Hematopoietic multipotent progenitor cell treated with erythropoietin and hydrocortisone succinate and interleukin-3 and kit ligand, for 8 days (in vitro differentiated cells): Measurements from ENCODE around the gene RASAL1.

Source experiments
- DNase-seq: peaks from one replicate; pipeline ENCODE4 v3.0.0-alpha.2; 2015

The RASAL1 gene

DNA sequence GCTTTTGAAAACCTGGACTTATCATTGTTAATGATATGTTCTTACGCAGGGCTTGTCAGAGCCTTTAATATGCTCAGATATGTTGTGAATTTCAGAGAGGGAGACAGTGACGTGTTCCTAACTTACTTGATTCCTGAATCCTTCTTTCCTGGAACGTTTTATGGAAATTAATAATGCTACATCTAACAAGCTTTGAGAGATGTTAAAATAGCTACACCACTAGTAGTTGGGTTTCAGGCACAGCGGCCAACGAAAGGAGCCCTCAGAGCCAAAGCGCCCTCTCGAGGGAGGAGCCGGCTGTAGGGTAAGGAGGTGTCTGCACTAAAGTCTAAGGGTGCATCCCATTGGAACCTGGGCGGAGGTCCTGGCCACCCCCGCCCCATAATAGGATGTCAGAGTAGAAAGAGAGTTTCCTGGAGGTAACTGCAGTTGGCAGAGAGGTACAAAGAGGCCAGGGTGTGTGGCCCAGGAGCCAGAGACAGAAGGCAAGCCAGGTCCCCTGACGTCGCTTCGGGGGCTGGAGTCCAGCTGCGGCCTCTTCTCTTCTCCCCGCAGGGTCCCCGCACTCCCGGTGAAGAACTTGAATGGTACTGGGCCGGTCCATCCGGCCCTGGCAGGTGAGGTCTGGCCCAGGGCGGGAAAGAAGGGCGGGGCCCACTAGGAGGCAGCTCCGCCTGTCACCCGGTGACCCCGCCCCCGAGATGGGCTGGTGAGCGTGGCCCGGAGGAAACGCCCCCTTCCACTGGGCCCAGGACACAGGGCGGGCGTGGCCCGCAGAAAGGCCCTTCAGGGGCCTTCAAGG is 42.8 kb downstream of the RASAL1 start:
- peak; percentile 32 for DNase-seq

GRCh38 chr12:113091506-113091905 is 44.1 kb downstream of the RASAL1 start:
- DNase-seq, result no peak

- DNase-seq, result no peak
These were observed 44.8 kb downstream of the RASAL1 start for GRCh38 chr12:113090740-113091139.

DNA sequence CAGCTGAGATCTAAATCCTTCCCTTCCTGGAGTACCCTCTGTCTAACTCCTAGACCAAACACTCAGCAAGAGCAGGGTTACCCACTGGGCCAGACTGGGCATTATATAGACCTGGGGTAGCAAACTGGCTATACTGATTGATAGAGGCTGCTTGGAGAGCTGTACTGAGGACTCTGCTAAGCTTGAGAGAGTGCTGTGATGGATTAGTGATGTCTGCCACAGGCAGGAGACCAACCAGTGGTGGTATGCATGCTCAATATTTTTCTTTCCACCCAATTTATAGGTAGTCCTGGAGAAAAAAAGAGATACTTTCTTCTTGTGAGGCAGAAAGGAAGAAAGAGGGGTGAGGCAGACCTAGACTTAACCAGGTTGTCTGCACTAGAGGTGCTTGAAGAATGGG is 45.7 kb downstream of the RASAL1 start:
- DNase-seq, result no peak

DNA sequence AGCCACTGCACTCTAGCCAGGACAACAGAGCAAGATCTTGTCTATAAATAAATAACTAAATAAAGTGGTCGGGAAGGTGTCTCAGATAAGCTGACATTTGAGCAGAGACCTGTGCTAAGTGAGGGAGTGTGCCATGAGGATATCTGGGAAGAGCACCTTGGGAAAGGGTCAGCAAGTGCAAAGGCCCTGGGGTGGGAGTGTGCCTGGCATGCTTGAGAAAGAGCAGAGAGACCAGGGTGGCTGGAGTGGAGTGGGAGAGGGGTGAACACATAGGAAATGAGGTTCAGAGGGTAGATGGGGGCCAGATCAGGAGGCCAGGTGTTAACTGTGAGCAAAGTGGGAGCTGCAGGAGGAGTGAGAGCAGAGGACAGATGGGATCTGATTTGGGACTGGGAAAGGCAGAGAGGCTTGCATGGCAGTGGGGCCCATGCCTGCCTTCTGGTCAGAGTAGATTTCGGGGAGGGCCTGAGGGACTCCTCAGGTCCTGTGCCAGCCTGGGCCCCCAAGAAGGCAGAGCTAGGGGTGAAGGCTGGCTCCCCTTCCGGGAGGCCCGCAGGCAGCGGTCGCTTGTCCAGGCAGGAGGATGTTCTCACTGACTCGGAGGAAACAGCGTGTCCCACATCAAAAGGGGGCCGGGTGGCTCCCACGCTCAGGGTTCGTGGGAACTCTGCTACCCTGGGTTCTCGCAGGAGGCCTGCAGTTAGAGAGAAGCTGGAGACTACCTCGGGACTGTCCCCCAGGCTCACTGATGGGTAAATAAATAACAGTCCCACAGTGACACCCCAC is 46.4 kb downstream of the RASAL1 start:
- DNase-seq, result no peak

DNA sequence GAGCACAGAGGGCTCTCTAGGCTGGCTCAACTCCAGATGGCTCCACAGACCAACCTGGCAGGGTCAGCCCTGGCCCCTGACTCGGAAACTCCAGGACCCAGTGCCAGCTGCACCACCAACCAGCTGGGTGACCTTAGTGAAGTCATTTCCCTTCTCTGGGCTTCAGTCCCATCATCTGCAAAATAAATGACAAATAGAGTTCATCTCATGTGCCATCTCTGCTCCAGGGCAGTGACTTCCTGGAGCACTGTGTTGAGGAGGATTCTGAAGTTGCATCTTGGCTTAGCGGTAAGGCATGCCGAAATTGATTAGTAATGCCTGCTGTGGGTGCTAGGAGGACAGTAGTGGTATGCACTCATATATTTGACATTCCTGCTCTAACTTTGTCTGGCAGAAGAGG is 47.5 kb downstream of the RASAL1 start:
- no peak for DNase-seq

DNA sequence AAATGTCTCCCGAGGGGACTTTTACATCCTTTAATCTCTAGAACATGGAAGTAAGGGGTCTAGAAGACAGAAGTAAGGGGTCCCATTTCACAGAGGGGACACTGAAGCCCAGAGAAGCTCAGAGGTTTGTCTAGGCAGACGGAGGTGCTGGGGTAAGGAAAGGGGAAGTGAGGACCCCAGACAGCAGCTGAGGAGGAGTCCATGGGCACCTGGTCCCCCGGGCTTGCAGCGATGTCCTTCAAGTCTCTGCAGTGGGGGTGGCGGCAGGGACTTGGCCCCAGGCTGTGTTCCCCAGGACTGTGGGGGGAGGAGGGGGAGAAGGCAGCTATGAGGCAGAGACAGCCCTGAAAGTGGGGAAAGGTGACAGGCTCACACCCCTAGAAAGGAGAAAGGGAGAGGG is 48.4 kb downstream of the RASAL1 start:
- no peak for DNase-seq

DNA sequence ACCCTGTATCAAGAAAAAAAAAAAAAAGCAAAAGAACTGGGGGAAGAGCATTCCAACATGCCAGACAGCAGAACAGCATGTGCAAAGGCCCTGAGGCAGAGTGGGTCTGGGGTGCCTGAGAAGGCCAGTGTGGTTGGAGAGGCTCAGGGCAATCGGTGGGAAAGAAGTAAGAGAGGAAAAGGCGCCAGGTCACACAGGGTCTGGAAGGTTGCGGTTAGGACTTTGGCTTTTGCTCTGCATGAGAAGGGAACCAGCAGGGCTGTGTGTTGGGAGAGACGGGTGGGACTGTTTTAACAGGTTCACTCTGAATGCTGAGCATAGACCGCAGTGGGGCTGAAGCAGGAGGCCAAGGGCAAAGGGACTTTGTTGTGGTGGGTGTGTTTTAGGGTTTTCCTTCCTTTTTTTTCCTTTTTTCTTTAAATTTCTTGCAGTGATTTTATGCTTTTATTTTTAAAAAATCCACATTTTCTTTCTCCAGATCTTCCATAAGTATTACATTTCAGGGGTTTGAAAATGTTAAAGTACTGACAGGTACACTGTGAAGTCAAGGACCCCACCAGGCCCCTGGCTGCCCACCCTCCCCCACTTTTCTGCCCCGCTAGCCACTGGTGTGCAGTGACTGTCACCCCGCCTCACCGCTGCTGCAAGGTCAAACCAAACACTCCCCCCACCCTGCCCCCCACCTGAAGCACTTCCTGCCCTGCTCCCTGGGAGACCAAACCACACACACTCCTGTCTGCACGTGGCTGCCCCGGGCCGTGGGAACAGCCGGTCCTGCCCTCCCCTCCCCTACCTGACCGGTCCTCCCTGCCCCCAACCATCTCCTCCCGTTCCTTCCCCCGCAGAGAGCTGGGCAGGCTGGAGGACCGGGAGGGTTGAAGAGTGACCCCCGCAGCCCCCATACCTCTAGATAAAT is 49.1 kb downstream of the RASAL1 start:
- no peak for DNase-seq

GRCh38 chr12:113083863-113084435 is 51.6 kb downstream of the RASAL1 start:
- no peak for DNase-seq

GRCh38 chr12:113082486-113083148 is 52.9 kb downstream of the RASAL1 start:
- DNase-seq, result no peak

DNA sequence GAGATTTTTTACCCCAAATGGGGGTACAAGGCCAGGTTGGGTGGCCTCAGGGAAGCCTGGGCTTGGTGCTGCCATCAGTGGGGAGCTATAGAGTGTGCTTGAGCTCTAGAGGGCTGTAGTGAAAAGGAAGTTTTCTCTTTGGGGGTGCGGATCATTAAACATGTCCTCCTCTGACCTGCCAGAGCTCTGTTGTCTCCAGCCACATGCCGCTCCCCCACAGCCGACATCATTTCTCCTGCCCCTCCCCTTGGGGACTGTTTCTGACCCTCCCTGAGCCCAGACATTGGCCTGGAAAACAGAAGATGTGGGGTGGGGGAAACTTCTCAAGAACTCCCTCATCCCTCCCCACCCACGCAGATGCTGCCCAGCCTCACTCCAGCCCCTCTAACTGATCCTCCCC is 53.7 kb downstream of the RASAL1 start:
- DNase-seq, result no peak

- DNase-seq, result no peak
These were observed 57.7 kb downstream of the RASAL1 start for GRCh38 chr12:113077859-113078255.

DNA sequence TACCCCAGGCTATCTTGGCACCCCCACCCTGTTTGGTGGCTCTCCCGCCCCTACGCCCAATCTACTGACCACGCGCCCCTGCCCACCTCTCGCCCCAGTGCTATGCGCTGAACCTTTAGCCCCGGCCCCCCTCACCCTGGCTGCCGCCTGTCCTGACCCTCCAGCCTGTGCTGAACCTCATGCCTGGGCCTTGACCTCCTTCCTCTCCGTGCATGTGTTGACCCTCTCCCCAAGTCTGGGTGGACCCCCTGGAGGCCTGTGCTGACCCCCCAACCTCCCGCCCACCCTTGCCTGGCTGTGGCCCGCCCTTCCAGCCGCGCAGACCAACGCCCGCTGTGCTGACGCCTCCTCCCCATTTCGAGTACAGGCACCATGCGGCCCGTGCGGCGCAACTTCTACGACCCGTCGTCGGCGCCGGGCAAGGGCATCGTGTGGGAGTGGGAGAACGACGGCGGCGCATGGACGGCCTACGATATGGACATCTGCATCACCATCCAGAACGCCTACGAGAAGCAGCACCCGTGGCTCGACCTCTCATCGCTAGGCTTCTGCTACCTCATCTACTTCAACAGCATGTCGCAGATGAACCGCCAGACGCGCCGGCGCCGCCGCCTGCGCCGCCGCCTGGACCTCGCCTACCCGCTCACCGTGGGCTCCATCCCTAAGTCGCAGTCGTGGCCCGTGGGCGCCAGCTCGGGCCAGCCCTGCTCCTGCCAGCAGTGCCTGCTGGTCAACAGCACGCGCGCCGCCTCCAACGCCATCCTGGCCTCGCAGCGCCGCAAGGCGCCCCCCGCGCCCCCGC is 58.3 kb downstream of the RASAL1 start:
- DNase-seq, result no peak

GRCh38 chr12:113075137-113075683 is 60.4 kb downstream of the RASAL1 start:
- DNase-seq, result no peak

- no peak for DNase-seq
These were observed 62.0 kb downstream of the RASAL1 start for GRCh38 chr12:113073586-113073985.

- DNase-seq, result no peak
These were observed 63.4 kb downstream of the RASAL1 start for GRCh38 chr12:113072136-113072535.

DNA sequence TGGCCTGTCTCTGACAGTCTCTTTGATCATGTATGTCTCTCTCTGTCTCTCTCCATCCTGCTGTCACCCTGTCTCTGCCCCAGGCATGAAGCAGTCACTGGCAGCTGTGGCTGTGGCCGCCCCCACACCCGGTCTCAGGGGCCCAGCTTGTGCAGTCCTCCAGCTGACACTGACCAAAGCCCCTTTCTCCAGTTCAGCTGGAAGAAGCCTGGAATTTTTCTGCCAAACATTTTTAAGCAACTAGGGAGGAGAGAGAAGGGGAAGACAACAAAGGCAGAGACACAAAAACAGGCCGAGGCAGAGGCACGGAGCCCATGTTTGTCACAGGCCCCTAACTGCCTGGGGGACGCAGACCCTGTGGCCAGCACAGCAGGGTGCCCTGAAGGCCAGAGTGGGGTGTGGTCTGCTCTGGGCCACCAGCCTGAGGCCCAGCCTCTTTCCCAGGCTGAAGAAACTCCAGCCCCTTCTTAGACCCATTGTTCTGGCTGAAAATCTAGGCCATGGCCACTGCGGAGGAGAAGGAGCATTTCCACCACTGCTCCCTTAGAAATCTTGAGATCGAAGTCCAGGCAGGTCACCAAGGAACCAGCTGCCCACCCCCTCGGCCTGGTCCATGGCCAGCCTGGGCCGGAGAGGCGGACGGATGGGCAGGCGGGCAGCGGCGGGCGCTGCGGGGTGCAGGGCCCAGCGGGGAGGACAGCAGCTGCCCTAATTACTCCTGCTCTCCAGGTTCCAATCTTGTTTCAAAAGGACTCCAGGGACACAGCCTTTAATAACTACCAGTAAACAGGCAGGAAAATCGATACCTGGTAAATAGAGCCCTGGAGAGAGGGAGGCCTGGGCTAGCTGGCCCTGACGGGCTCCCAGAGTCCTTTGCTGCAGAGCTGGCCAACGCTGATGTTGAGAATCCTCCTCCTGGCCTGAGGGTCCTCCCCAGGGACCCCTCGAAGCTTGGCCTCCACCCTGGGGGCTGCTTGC is 64.1 kb downstream of the RASAL1 start:
- DNase-seq, result no peak

GRCh38 chr12:113070117-113070906 is 65.2 kb downstream of the RASAL1 start:
- no peak for DNase-seq

DNA sequence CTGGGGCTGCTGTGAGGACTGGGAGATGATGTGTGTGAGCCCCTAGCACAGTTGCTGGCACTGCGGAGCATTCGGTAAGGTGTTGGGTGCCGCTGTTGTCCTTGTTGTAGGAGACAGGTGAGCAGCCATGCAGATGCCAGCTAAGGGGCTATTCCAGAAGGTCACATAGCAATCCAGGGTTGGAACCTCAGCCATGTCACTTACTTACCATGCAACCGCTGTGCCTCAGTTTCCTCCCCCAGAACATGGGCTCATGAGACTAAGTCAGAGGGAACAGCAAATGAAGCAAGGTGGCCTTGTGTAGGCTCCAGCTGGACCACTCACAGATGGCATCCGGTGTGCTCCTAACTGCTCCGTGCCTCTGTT is 65.8 kb downstream of the RASAL1 start:
- DNase-seq, result no peak
